ENCODE data around the gene SLAIN2.

SLAIN2 gene

GRCh38 chr4:48472794-48473193 is 131.5 kb downstream of the SLAIN2 start:
- Histone ChIP-seq H3K36me3 (ENCODE audit: control insufficient read depth, low read length) (no peaks in the 10 kb centered on the region), H3K79me2 (ENCODE audit: control insufficient read depth, low read length) (no peaks in the 10 kb centered on the region), H3K27me3 (ENCODE audit: control insufficient read depth, low read length) (no peaks in the 10 kb centered on the region), H3K4me2 (ENCODE audit: low read length) (no peak overlapping the region), H3K27ac (ENCODE audit: low read depth, low read length) (no peak overlapping the region), H3K4me1 (ENCODE audit: control insufficient read depth, low read length) (peaks cover 2% of the 10 kb centered on the region), H3K9me3 (ENCODE audit: control insufficient read depth, insufficient read depth, low read length) (no peaks in the 10 kb centered on the region), H3F3A (ENCODE audit: control insufficient read depth, insufficient read depth) (no peaks in the 10 kb centered on the region), H3K4me3 (ENCODE audit: low read length) (no peak overlapping the region), H4K20me1 (ENCODE audit: control insufficient read depth, insufficient read depth, low read depth, low read length) (no peaks in the 10 kb centered on the region), H3K9me2 (replicated peaks; ENCODE audit: control insufficient read depth, low read length) (0 out of 2 replicates have a peak, but pooled peaks cover 2% of the 10 kb centered on the region)
- TF ChIP-seq CTCF (IDR thresholded peaks at IDR 0.05; ENCODE audit: low read depth, low read length, poor library complexity, severe bottlenecking) = no peak
- TF ChIP-seq EZH2phosphoT487 (IDR thresholded peaks at IDR 0.05; ENCODE audit: borderline replicate concordance, low read length) = no peak

GRCh38 chr4:48475770-48476169 is 134.4 kb downstream of the SLAIN2 start:
- no peaks in the 10 kb centered on the region for H3K79me2 ChIP-seq (ENCODE audit: control insufficient read depth, low read length)
- no peak overlapping the region for H3K4me2 ChIP-seq (ENCODE audit: low read length)
- no peaks in the 10 kb centered on the region for H4K20me1 ChIP-seq (ENCODE audit: control insufficient read depth, insufficient read depth, low read depth, low read length)
- no peaks in the 10 kb centered on the region for H3K4me1 ChIP-seq (ENCODE audit: control insufficient read depth, low read length)
- H3K9me2 ChIP-seq (replicated peaks; ENCODE audit: control insufficient read depth, low read length) = 0 out of 2 replicates have a peak, but pooled peaks cover 2% of the 10 kb centered on the region
- TF ChIP-seq EZH2phosphoT487 (IDR thresholded peaks at IDR 0.05; ENCODE audit: borderline replicate concordance, low read length) = no peak
- no peak for TF ChIP-seq CTCF (IDR thresholded peaks at IDR 0.05; ENCODE audit: low read depth, low read length, poor library complexity, severe bottlenecking)
- H3K9me3 ChIP-seq (ENCODE audit: control insufficient read depth, insufficient read depth, low read length) = no peaks in the 10 kb centered on the region
- H3K4me3 ChIP-seq (ENCODE audit: low read length) = no peak overlapping the region
- no peaks in the 10 kb centered on the region for H3F3A ChIP-seq (ENCODE audit: control insufficient read depth, insufficient read depth)
- no peaks in the 10 kb centered on the region for H3K36me3 ChIP-seq (ENCODE audit: control insufficient read depth, low read length)
- no peaks in the 10 kb centered on the region for H3K27me3 ChIP-seq (ENCODE audit: control insufficient read depth, low read length)
- H3K27ac ChIP-seq (ENCODE audit: low read depth, low read length) = no peak overlapping the region
